Thyroid gland (tissue), 4 donors: ENCODE data around the gene BRAF.

ENCODE experiments used
- CTCF ChIP-seq, 6 experiments: fragments of 200-600 bp in 3 of 6; fragments of 450-650 bp in 3 of 6; sonication (generic) in 3 of 6; IDR thresholded peaks; one replicate each; pipeline ENCODE4 v1.5.1; 2016 to 2019; ENCODE audit warnings: antibody characterized with exemption in 6 of 6, mild to moderate bottlenecking in 2 of 6, inconsistent platforms in 1 of 6, moderate library complexity in 1 of 6
- POLR2A ChIP-seq, 2 donors: fragments of 450-650 bp; IDR thresholded peaks; one replicate each; pipeline ENCODE4 v1.6.1; 2017; ENCODE audit warnings: antibody characterized with exemption in 2 of 2, mild to moderate bottlenecking in 2 of 2, moderate library complexity in 1 of 2

DNA sequence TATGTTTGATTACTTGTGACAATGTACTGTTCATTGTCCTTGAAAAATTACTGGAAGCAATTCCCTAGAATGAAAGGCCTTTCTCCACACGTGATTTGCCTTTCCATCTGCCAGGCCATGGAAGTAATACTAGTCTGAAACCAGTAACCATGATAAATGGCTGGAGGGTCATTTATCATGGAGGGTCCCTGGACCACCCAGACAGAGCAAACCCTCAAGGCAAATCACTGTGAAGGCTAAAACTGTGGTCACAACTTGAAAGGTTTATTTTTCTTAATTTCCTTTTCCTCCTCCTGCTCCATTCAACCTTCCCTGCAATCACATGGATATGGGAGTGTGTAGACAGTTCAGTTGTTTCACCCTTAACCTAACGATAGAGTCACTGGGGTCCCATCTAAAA is 16.4 kb downstream of the BRAF start:
- TF ChIP-seq CTCF (IDR thresholded peaks at IDR 0.05) = no peak
- no peak for TF ChIP-seq POLR2A (IDR thresholded peaks at IDR 0.05)
